GM19025 (cell line): ENCODE data around the gene ZNF534.
"Not testable (repeated sequence)": the region's sequence is repeated elsewhere in the genome, so short reads cannot be mapped to it uniquely, and the experiment has no call there.

Source experiments
- ATAC-seq: cut with Tn5 transposase; IDR thresholded peaks from one replicate; pipeline ENCODE4 v1.9.1; 2021; ENCODE audit warnings: mild to moderate bottlenecking, low read depth, moderate library complexity; ENCODE audit not compliant: unreplicated experiment

The ZNF534 gene

GRCh38 chr19:52428937-52429336 lies at the start of gene ZNF534:
ZNF534 (plus strand) TSS chr19:52429148; CDS start chr19:52431475, 2,327 bp downstream.
- no peak for ATAC-seq

GRCh38 chr19:52391135-52391534 lies 37.8 kb upstream of the ZNF534 start:
- no peak for ATAC-seq

GRCh38 chr19:52397310-52398080 lies 31.5 kb upstream of the ZNF534 start, which contains the start of gene ZNF528:
ZNF528 (plus strand) TSS chr19:52397849; CDS start chr19:52402014, 4,165 bp downstream.
- ATAC-seq, result no peak

GRCh38 chr19:52398081-52398441 lies 30.9 kb upstream of the ZNF534 start:
- ATAC-seq, result no peak

GRCh38 chr19:52410276-52410675 lies 18.7 kb upstream of the ZNF534 start:
- ATAC-seq, result no peak

- no peak for ATAC-seq
Observed at GRCh38 chr19:52415711-52416110, 13.2 kb upstream of the ZNF534 start.

GRCh38 chr19:52442179-52442578 lies 13.2 kb downstream of the ZNF534 start:
- ATAC-seq, result no peak

- no peak for ATAC-seq
Observed at GRCh38 chr19:52444506-52444905, 15.6 kb downstream of the ZNF534 start.

- no peak for ATAC-seq
Observed at GRCh38 chr19:52451241-52451640, 22.3 kb downstream of the ZNF534 start.

GRCh38 chr19:52453324-52454094 lies 24.6 kb downstream of the ZNF534 start, which contains the start of gene ZNF578:
ZNF578 (plus strand) TSS chr19:52453553; CDS start chr19:52501846, 48,293 bp downstream.
- no peak for ATAC-seq

GRCh38 chr19:52464798-52465470 lies 36.0 kb downstream of the ZNF534 start:
- no peak for ATAC-seq

- no peak for ATAC-seq
Observed at GRCh38 chr19:52473655-52474350, 44.9 kb downstream of the ZNF534 start.

- no peak for ATAC-seq
Observed at GRCh38 chr19:52474351-52475127, 45.6 kb downstream of the ZNF534 start.

- ATAC-seq, result not testable (repeated sequence)
Observed at GRCh38 chr19:52484111-52484743, 55.3 kb downstream of the ZNF534 start.

GRCh38 chr19:52485064-52485463 lies 56.1 kb downstream of the ZNF534 start:
- ATAC-seq, result not testable (repeated sequence)

- ATAC-seq, result not testable (repeated sequence)
Observed at GRCh38 chr19:52485561-52486240, 56.8 kb downstream of the ZNF534 start.

GRCh38 chr19:52492201-52492993 lies 63.4 kb downstream of the ZNF534 start:
- ATAC-seq, result no peak

GRCh38 chr19:52492994-52493470 lies 64.1 kb downstream of the ZNF534 start:
- ATAC-seq, result no peak
